ENCODE measurements around the gene CYFIP2.
"Not testable (repeated sequence)": the region's sequence is repeated elsewhere in the genome, so short reads cannot be mapped to it uniquely, and the experiment has no call there.

Gene CYFIP2

GRCh38 chr5:157241483-157241882 is 24.4 kb upstream of the CYFIP2 start:
- H3K27me3 ChIP-seq (ENCODE audit: control insufficient read depth, insufficient read depth, low read length), result no peaks in the 10 kb centered on the region
- no peak overlapping the region for H3K9ac ChIP-seq (ENCODE audit: low read length)
- H3K4me1 ChIP-seq (ENCODE audit: control insufficient read depth, insufficient read depth, low read length), result no peaks in the 10 kb centered on the region
- H3K4me3 ChIP-seq (ENCODE audit: low read length), result no peak overlapping the region
- no peaks in the 10 kb centered on the region for H3K36me3 ChIP-seq (ENCODE audit: control insufficient read depth, insufficient read depth, low read length)
- no peak overlapping the region for H3K27ac ChIP-seq (ENCODE audit: low read depth, low read length)

DNA sequence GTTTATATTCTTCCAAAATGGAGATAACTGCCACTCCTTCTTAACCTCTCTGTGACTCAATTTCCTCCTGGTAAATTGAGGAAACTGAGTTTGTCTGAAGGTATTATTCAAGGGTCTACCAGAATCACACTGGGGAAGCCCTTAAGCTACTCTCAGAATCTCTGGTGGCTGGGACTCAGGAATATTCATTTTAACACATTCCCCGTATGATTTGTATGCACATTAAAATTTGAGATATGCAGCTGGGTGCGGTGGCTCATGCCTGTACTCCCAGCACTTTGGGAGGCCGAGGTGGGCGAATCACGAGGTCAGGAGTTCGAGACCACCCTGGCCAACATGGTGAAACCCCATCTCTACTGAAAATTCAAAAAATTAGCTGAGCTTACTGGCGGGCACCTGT is 21.2 kb upstream of the CYFIP2 start:
- not testable (repeated sequence) for H3K9ac ChIP-seq (ENCODE audit: low read length); H3K4me1 ChIP-seq (ENCODE audit: control insufficient read depth, insufficient read depth, low read length); H3K4me3 ChIP-seq (ENCODE audit: low read length); H3K36me3 ChIP-seq (ENCODE audit: control insufficient read depth, insufficient read depth, low read length); H3K27ac ChIP-seq (ENCODE audit: low read depth, low read length); H3K27me3 ChIP-seq (ENCODE audit: control insufficient read depth, insufficient read depth, low read length)

GRCh38 chr5:157245476-157245875 is 20.4 kb upstream of the CYFIP2 start:
- Histone ChIP-seq H3K4me1 (ENCODE audit: control insufficient read depth, insufficient read depth, low read length) (no peaks in the 10 kb centered on the region), H3K4me3 (ENCODE audit: low read length) (no peak overlapping the region), H3K27ac (ENCODE audit: low read depth, low read length) (no peak overlapping the region), H3K9ac (ENCODE audit: low read length) (no peak overlapping the region), H3K27me3 (ENCODE audit: control insufficient read depth, insufficient read depth, low read length) (no peaks in the 10 kb centered on the region), H3K36me3 (ENCODE audit: control insufficient read depth, insufficient read depth, low read length) (no peaks in the 10 kb centered on the region)

DNA sequence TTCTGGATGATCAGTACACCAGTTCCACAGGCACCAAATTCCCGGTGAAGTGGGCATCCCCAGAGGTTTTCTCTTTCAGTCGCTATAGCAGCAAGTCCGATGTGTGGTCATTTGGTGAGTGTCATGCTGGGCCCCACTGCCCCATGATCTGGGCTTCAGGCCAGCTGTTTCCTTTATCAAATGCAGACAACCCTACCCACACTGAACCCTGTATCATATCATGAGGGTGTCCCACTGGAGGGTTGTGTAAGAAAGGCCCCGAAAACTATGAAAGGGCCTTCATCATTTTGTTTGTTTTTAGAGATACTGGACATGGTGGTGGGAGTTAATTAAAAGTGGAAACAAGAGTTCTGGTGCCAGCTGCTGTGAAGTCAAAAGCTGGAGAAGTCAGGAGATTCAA is 20.0 kb upstream of the CYFIP2 start:
- Histone ChIP-seq H3K36me3 (ENCODE audit: control insufficient read depth, insufficient read depth, low read length) (no peaks in the 10 kb centered on the region), H3K4me1 (ENCODE audit: control insufficient read depth, insufficient read depth, low read length) (no peaks in the 10 kb centered on the region), H3K27ac (ENCODE audit: low read depth, low read length) (no peak overlapping the region), H3K4me3 (ENCODE audit: low read length) (no peak overlapping the region), H3K27me3 (ENCODE audit: control insufficient read depth, insufficient read depth, low read length) (no peaks in the 10 kb centered on the region), H3K9ac (ENCODE audit: low read length) (no peak overlapping the region)

DNA sequence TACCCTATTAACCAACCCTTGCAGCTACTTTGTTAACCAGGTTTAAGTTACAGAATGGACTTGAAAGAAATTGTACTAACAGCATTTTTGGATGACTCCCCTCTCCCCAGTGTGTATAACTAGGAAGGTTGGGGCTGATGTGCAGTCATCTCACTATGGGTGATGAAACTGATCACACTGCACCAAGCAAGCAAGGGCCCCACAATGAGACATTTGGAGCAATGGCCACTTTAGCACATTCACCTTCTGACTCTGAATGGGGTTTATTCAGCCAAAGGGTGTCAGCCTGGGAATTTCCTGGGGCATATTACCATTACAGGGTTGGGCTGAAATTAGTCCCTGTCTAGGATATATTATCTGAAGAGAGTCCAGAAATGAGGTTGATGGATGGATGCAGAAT is 18.7 kb upstream of the CYFIP2 start:
- no peak overlapping the region for H3K9ac ChIP-seq (ENCODE audit: low read length)
- H3K4me1 ChIP-seq (ENCODE audit: control insufficient read depth, insufficient read depth, low read length), result no peaks in the 10 kb centered on the region
- no peaks in the 10 kb centered on the region for H3K27me3 ChIP-seq (ENCODE audit: control insufficient read depth, insufficient read depth, low read length)
- H3K36me3 ChIP-seq (ENCODE audit: control insufficient read depth, insufficient read depth, low read length), result no peaks in the 10 kb centered on the region
- H3K4me3 ChIP-seq (ENCODE audit: low read length), result no peak overlapping the region
- H3K27ac ChIP-seq (ENCODE audit: low read depth, low read length), result no peak overlapping the region

- Histone ChIP-seq H3K4me3 (ENCODE audit: low read length) (no peak overlapping the region), H3K27ac (ENCODE audit: low read depth, low read length) (no peak overlapping the region), H3K9ac (ENCODE audit: low read length) (no peak overlapping the region), H3K4me1 (ENCODE audit: control insufficient read depth, insufficient read depth, low read length) (no peaks in the 10 kb centered on the region), H3K36me3 (ENCODE audit: control insufficient read depth, insufficient read depth, low read length) (no peaks in the 10 kb centered on the region), H3K27me3 (ENCODE audit: control insufficient read depth, insufficient read depth, low read length) (no peaks in the 10 kb centered on the region)
Measured at GRCh38 chr5:157248821-157249470, 17.0 kb upstream of the CYFIP2 start.

DNA sequence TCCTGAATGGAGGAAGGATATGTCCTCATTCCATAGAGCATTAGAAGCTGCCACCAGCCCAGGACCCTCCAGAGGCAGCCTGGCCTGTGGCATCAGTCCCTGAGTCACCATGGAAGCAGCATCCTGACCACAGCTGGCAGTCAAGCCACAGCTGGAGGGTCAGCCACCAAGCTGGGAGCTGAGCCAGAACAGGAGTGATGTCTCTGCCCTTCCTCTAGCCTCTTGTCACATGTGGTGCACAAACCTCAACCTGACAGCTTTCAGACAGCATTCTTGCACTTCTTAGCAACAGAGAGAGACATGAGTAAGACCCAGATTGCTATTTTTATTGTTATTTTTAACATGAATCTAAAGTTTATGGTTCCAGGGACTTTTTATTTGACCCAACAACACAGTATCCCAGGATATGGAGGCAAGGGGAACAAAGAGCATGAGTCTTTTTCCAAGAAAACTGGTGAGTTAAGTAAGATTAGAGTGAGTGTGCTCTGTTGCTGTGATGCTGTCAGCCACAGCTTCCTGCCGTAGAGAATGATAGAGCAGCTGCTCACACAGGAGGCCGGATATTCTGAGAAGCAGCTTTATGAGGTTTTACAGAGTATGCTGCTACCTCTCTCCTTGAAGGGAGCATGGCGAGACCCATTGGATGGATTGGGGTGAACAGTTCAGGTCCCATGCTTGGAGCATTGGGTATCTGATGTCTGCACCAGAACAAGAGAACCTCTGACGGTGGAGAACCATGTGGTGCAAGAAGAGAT is 13.0 kb upstream of the CYFIP2 start:
- H3K4me1 ChIP-seq (ENCODE audit: control insufficient read depth, insufficient read depth, low read length), result no peaks in the 10 kb centered on the region
- no peak overlapping the region for H3K27ac ChIP-seq (ENCODE audit: low read depth, low read length)
- no peaks in the 10 kb centered on the region for H3K27me3 ChIP-seq (ENCODE audit: control insufficient read depth, insufficient read depth, low read length)
- H3K9ac ChIP-seq (ENCODE audit: low read length), result no peak overlapping the region
- H3K36me3 ChIP-seq (ENCODE audit: control insufficient read depth, insufficient read depth, low read length), result no peaks in the 10 kb centered on the region
- no peak overlapping the region for H3K4me3 ChIP-seq (ENCODE audit: low read length)

- Histone ChIP-seq H3K27ac (ENCODE audit: low read depth, low read length) (no peak overlapping the region), H3K4me3 (ENCODE audit: low read length) (no peak overlapping the region), H3K27me3 (ENCODE audit: control insufficient read depth, insufficient read depth, low read length) (no peaks in the 10 kb centered on the region), H3K9ac (ENCODE audit: low read length) (no peak overlapping the region), H3K4me1 (ENCODE audit: control insufficient read depth, insufficient read depth, low read length) (no peaks in the 10 kb centered on the region), H3K36me3 (ENCODE audit: control insufficient read depth, insufficient read depth, low read length) (no peaks in the 10 kb centered on the region)
Measured at GRCh38 chr5:157253547-157253946, 12.4 kb upstream of the CYFIP2 start.

DNA sequence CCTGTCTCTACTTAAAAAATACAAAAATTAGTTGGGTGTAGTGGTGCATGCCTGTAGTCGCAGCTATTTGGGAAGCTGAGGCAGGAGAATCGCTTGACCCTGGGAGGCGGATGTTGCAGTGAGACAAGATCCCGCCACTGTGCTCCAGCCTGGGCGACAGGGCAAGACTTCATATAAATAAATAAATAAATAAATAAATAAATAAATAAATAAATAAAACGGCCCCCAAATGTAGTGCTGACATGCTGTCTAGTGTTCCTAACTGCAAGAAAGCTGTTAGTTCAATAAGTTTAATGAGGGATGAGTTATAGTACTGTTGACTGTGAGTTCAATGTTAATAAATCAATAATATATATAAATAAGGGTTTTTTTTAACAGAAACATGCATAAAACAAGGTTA is 7.5 kb upstream of the CYFIP2 start:
- no peaks in the 10 kb centered on the region for H3K27me3 ChIP-seq (ENCODE audit: control insufficient read depth, insufficient read depth, low read length)
- no peaks in the 10 kb centered on the region for H3K36me3 ChIP-seq (ENCODE audit: control insufficient read depth, insufficient read depth, low read length)
- H3K27ac ChIP-seq (ENCODE audit: low read depth, low read length), result no peak overlapping the region
- H3K9ac ChIP-seq (ENCODE audit: low read length), result no peak overlapping the region
- H3K4me1 ChIP-seq (ENCODE audit: control insufficient read depth, insufficient read depth, low read length), result no peaks in the 10 kb centered on the region
- no peak overlapping the region for H3K4me3 ChIP-seq (ENCODE audit: low read length)

DNA sequence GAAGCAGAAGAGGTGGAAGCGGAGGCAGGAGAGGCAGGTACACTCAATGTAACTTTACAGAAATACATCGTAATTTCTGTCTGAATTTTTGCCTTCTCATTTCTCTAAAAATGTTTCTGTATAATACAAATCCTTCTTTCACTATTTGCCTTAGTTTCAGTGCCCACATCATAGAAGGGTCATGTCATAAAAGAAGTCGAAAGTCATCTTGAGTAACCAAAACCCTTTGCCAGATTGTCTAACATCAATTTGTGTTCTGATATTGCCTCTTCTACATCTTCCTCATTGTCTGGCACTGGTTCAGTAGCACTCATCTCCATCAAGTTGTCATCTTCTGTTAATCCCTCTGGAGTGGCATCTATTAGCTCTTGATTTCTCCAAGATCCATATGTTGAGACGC is 6.2 kb upstream of the CYFIP2 start:
- Histone ChIP-seq H3K36me3 (ENCODE audit: control insufficient read depth, insufficient read depth, low read length) (no peaks in the 10 kb centered on the region), H3K9ac (ENCODE audit: low read length) (no peak overlapping the region), H3K4me3 (ENCODE audit: low read length) (no peak overlapping the region), H3K27me3 (ENCODE audit: control insufficient read depth, insufficient read depth, low read length) (no peaks in the 10 kb centered on the region), H3K27ac (ENCODE audit: low read depth, low read length) (no peak overlapping the region), H3K4me1 (ENCODE audit: control insufficient read depth, insufficient read depth, low read length) (no peaks in the 10 kb centered on the region)

GRCh38 chr5:157263496-157264090 is 2.3 kb upstream of the CYFIP2 start:
- Histone ChIP-seq H3K27me3 (ENCODE audit: control insufficient read depth, insufficient read depth, low read length) (no peaks in the 10 kb centered on the region), H3K4me1 (ENCODE audit: control insufficient read depth, insufficient read depth, low read length) (no peaks in the 10 kb centered on the region), H3K27ac (ENCODE audit: low read depth, low read length) (no peak overlapping the region), H3K9ac (ENCODE audit: low read length) (no peak overlapping the region), H3K36me3 (ENCODE audit: control insufficient read depth, insufficient read depth, low read length) (no peaks in the 10 kb centered on the region), H3K4me3 (ENCODE audit: low read length) (no peak overlapping the region)

- Histone ChIP-seq H3K4me3 (ENCODE audit: low read length) (peak overlapping the region; percentile 88), H3K36me3 (ENCODE audit: control insufficient read depth, insufficient read depth, low read length) (no peaks in the 10 kb centered on the region), H3K27ac (ENCODE audit: low read depth, low read length) (no peak overlapping the region), H3K9ac (ENCODE audit: low read length) (peak overlapping the region; percentile 27), H3K4me1 (ENCODE audit: control insufficient read depth, insufficient read depth, low read length) (no peaks in the 10 kb centered on the region), H3K27me3 (ENCODE audit: control insufficient read depth, insufficient read depth, low read length) (no peaks in the 10 kb centered on the region)
Measured at GRCh38 chr5:157266286-157267007, 524 bp downstream of the CYFIP2 start.
